GM21723 (cell line): ENCODE measurements around the gene ANKRD23.

Experiments
- ATAC-seq: cut with Tn5 transposase; IDR thresholded peaks from one replicate; pipeline ENCODE4 v1.9.1; 2021; ENCODE audit warnings: mild to moderate bottlenecking, moderate library complexity; ENCODE audit not compliant: unreplicated experiment

The ANKRD23 gene

GRCh38 chr2:96877631-96878092, 33.8 kb upstream of the ANKRD23 start:
- no peak for ATAC-seq

GRCh38 chr2:96877042-96877451, 33.2 kb upstream of the ANKRD23 start:
- ATAC-seq, result no peak

GRCh38 chr2:96876269-96877041, 32.6 kb upstream of the ANKRD23 start:
- ATAC-seq, result no peak

- no peak for ATAC-seq
Observed at GRCh38 chr2:96875498-96876268, 31.9 kb upstream of the ANKRD23 start.

GRCh38 chr2:96874198-96874831, 30.5 kb upstream of the ANKRD23 start:
- ATAC-seq, result peak; percentile 46

- no peak for ATAC-seq
Observed at GRCh38 chr2:96873651-96874096, 29.9 kb upstream of the ANKRD23 start.

GRCh38 chr2:96872591-96873349, 28.9 kb upstream of the ANKRD23 start:
- ATAC-seq, result no peak

- no peak for ATAC-seq
Observed at GRCh38 chr2:96870626-96871255, 26.9 kb upstream of the ANKRD23 start.

GRCh38 chr2:96869822-96870625, 26.2 kb upstream of the ANKRD23 start, which contains the start of gene SEMA4C:
Gene SEMA4C (minus strand): TSS chr2:96870080. CDS start chr2:96867886, 2,194 bp downstream.
- no peak for ATAC-seq

- ATAC-seq, result no peak
Observed at GRCh38 chr2:96869281-96869821, 25.5 kb upstream of the ANKRD23 start.

GRCh38 chr2:96868555-96869280, 24.9 kb upstream of the ANKRD23 start:
- peak; percentile 42 for ATAC-seq

GRCh38 chr2:96867756-96868554, 24.1 kb upstream of the ANKRD23 start:
- peak; percentile 19 for ATAC-seq

GRCh38 chr2:96866986-96867755, 23.4 kb upstream of the ANKRD23 start:
- ATAC-seq, result no peak

- ATAC-seq, result no peak
Observed at GRCh38 chr2:96866586-96866985, 22.8 kb upstream of the ANKRD23 start.

- ATAC-seq, result no peak
Observed at GRCh38 chr2:96866149-96866548, 22.3 kb upstream of the ANKRD23 start.

- no peak for ATAC-seq
Observed at GRCh38 chr2:96865654-96866053, 21.8 kb upstream of the ANKRD23 start.
